Tibial artery (tissue), 4 donors: Measurements from ENCODE around the gene KNOP1.

ENCODE experiments used
- DNase-seq, 2 donors: peaks; one replicate each; pipeline ENCODE4 v3.0.0-alpha.2; 2019
- H3K27ac ChIP-seq, 2 donors: fragments of 200-600 bp; sonication (generic) in 1 of 2; 1 replicate in 1 of 2; 2 replicates in 1 of 2; pipeline ENCODE4 v1.5.1; 2018 to 2019; ENCODE audit warnings: mild to moderate bottlenecking in 1 of 2
- H3K27me3 ChIP-seq, 2 donors: fragments of 200-600 bp; sonication (generic) in 1 of 2; one replicate each; pipeline versions ENCODE4 v1.5.1 to v1.6.0; 2016 to 2019
- H3K36me3 ChIP-seq, 3 donors: fragments of 200-600 bp; sonication (generic) in 2 of 3; one replicate each; pipeline ENCODE4 v1.5.1; 2016 to 2019; ENCODE audit warnings: mild to moderate bottlenecking in 2 of 3
- H3K4me1 ChIP-seq, 4 donors: fragments of 200-600 bp; sonication (generic) in 2 of 4; 1 replicate in 3 of 4; 2 replicates in 1 of 4; pipeline ENCODE4 v1.5.1; 2016 to 2019
- H3K4me3 ChIP-seq, 2 donors: fragments of 200-600 bp; sonication (generic) in 1 of 2; 1 replicate in 1 of 2; 2 replicates in 1 of 2; pipeline ENCODE4 v1.5.1; 2018 to 2019; ENCODE audit warnings: mild to moderate bottlenecking in 2 of 2
- H3K9me3 ChIP-seq, 3 donors: fragments of 200-600 bp; sonication (generic) in 1 of 3; one replicate each; pipeline ENCODE4 v1.5.1; 2016 to 2019
- intact Hi-C: fragments of 100-400 bp; cut with DNase I; formaldehyde crosslinking; loops from one replicate; pipeline ENCODE4 v1.15.0; 2023; ENCODE audit warnings: low total_unique reads
- TF ChIP-seq, protein P1 (sequence below), 2 experiments: fragments of 200-600 bp in 1 of 2; fragments of 450-650 bp in 1 of 2; IDR thresholded peaks; one replicate each; pipeline ENCODE4 v1.5.1; 2017 to 2019; ENCODE audit warnings: antibody characterized with exemption in 2 of 2, mild to moderate bottlenecking in 1 of 2, moderate library complexity in 1 of 2

The KNOP1 gene

GRCh38 chr16:19717741-19718623 is at the start of gene KNOP1, which contains the start of gene IQCK:
KNOP1 (minus strand) TSS chr16:19718227; CDS start chr16:19715035, 3,192 bp downstream.
IQCK (plus strand) TSS chr16:19718271; CDS start chr16:19718307, 36 bp downstream.
- Histone ChIP-seq H3K9me3 (no peaks in the 10 kb centered on the region), H3K4me3 (peak within 1 kb of the TSS; percentile 92 to 100), H3K27me3 (no peaks in the 10 kb centered on the region), H3K27ac (peak within 1 kb of the TSS; percentile 79 to 83), H3K36me3 (peaks cover 6 to 18% (median 9%) of the 10 kb centered on the region in 3 donors), H3K4me1 (peaks cover 0 to 27% (median 23%) of the 10 kb centered on the region in 4 donors)
- intact Hi-C loops, result loop anchor here (10.0 kb wide), 2 partner anchors 163 to 167 kb away; partner anchors contain the start of genes GPRC5B and VPS35L
- TF ChIP-seq, protein P1, sequence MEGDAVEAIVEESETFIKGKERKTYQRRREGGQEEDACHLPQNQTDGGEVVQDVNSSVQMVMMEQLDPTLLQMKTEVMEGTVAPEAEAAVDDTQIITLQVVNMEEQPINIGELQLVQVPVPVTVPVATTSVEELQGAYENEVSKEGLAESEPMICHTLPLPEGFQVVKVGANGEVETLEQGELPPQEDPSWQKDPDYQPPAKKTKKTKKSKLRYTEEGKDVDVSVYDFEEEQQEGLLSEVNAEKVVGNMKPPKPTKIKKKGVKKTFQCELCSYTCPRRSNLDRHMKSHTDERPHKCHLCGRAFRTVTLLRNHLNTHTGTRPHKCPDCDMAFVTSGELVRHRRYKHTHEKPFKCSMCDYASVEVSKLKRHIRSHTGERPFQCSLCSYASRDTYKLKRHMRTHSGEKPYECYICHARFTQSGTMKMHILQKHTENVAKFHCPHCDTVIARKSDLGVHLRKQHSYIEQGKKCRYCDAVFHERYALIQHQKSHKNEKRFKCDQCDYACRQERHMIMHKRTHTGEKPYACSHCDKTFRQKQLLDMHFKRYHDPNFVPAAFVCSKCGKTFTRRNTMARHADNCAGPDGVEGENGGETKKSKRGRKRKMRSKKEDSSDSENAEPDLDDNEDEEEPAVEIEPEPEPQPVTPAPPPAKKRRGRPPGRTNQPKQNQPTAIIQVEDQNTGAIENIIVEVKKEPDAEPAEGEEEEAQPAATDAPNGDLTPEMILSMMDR (IDR thresholded peaks at IDR 0.05), result no peak
- peak; percentile 88 to 94 for DNase-seq

GRCh38 chr16:19767497-19767896 is 49.5 kb upstream of the KNOP1 start:
- intact Hi-C loops, result no loop called here
- H3K4me3 ChIP-seq, result no peak overlapping the region
- TF ChIP-seq, protein P1 (IDR thresholded peaks at IDR 0.05), result no peak
- H3K27me3 ChIP-seq, result no peaks in the 10 kb centered on the region
- H3K27ac ChIP-seq, result no peak overlapping the region
- peaks cover 0 to 8% (median 2%) of the 10 kb centered on the region in 4 donors for H3K4me1 ChIP-seq
- no peaks in the 10 kb centered on the region for H3K9me3 ChIP-seq
- no peak for DNase-seq
- H3K36me3 ChIP-seq, result no peaks in the 10 kb centered on the region

- Histone ChIP-seq H3K27ac (no peak overlapping the region), H3K36me3 (no peaks in the 10 kb centered on the region), H3K27me3 (no peaks in the 10 kb centered on the region), H3K4me1 (peaks cover 0 to 8% (median 2%) of the 10 kb centered on the region in 4 donors), H3K4me3 (no peak overlapping the region), H3K9me3 (no peaks in the 10 kb centered on the region)
- DNase-seq, result no peak
- intact Hi-C loops, result no loop called here
- TF ChIP-seq, protein P1 (IDR thresholded peaks at IDR 0.05), result no peak
These were observed 49.0 kb upstream of the KNOP1 start for GRCh38 chr16:19766988-19767387.

- H3K27ac ChIP-seq, result no peak overlapping the region
- no peak for DNase-seq
- no peaks in the 10 kb centered on the region for H3K27me3 ChIP-seq
- no peaks in the 10 kb centered on the region for H3K36me3 ChIP-seq
- H3K4me1 ChIP-seq, result peaks cover 0 to 8% (median 2%) of the 10 kb centered on the region in 4 donors
- H3K4me3 ChIP-seq, result no peak overlapping the region
- intact Hi-C loops, result no loop called here
- H3K9me3 ChIP-seq, result no peaks in the 10 kb centered on the region
- TF ChIP-seq, protein P1 (IDR thresholded peaks at IDR 0.05), result no peak
These were observed 48.5 kb upstream of the KNOP1 start for GRCh38 chr16:19766554-19766884.

DNA sequence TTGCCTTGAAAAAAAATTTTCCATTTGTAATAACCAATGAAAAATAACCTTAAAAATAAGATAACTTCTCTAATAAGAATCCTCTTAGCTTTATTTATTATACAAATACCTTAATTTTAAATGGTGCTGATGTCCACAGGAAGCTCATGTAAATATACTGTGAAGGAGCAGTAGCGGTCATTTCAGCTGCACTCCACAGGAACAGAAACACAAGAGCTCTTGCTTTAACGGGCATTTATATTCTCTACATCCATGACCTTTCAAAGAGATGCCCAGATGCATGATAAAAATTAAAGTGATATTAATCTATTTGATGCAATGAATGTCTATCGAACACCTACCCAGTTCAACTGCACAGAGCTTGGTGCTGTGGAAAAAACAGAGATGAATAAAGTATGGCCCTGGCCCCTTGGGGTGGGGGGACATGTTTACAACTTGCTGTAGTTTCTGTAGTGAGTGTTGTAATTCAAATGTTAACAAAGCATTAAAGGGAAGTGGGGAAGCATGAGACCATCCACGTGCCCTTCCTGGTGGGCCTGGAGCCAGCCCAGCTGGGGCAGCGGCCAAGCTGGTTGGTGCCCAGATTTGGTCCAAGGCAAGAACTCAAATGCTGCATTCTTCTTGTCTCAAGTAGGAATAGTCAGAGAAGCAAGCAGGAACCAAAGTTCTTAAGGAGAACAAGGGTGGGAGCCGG is 48.0 kb upstream of the KNOP1 start:
- Histone ChIP-seq H3K9me3 (no peaks in the 10 kb centered on the region), H3K36me3 (no peaks in the 10 kb centered on the region), H3K27me3 (no peaks in the 10 kb centered on the region), H3K4me1 (peaks cover 0 to 8% (median 2%) of the 10 kb centered on the region in 4 donors), H3K27ac (no peak overlapping the region), H3K4me3 (no peak overlapping the region)
- intact Hi-C loops, result no loop called here
- TF ChIP-seq, protein P1 (IDR thresholded peaks at IDR 0.05), result no peak
- peak; percentile 70 to 76 for DNase-seq
